GM23248 (cell line): ENCODE data around the gene ST6GAL1.

Source experiments
- EZH2 ChIP-seq: fragments of 200-600 bp; sonication (generic); IDR thresholded peaks from 2 replicates; pipeline ENCODE4 v1.6.1; 2018; ENCODE audit warnings: antibody characterized with exemption, mild to moderate bottlenecking; ENCODE audit not compliant: insufficient read depth, poor library complexity, severe bottlenecking
- EZH2phosphoT487 ChIP-seq: fragments of 200-600 bp; sonication (generic); IDR thresholded peaks from 2 replicates; pipeline ENCODE4 v1.6.1; 2018; ENCODE audit warnings: antibody characterized with exemption, moderate library complexity, mild to moderate bottlenecking, low read depth; ENCODE audit not compliant: insufficient read depth

- TF ChIP-seq EZH2 (no peak), EZH2phosphoT487 (no peak)
Observed at GRCh38 chr3:186950402-186951093, 20.2 kb downstream of the ST6GAL1 start.
